Neural cell (in vitro differentiated cells): ENCODE measurements around the gene IGF2R. TPM values are rescaled to one million over a fixed set of nuclear protein-coding genes. Genes with fewer than 3 reads are reported as not detected.

Experiments
- H2AFZ ChIP-seq: fragments of 200-600, 300-800 bp; sonication (generic), shearing (Covaris generic); 2 replicates; pipeline ENCODE4 v1.6.0; 2014; ENCODE audit warnings: low read depth, mild to moderate bottlenecking, antibody characterized with exemption, low read length, moderate library complexity
- H3F3A ChIP-seq: fragments of 200-600 bp; shearing (Covaris generic); 2 replicates; pipeline ENCODE4 v1.6.1; 2016; ENCODE audit warnings: mild to moderate bottlenecking, moderate library complexity, mixed read lengths, antibody characterized with exemption, low read length; ENCODE audit not compliant: insufficient read depth, poor library complexity, severe bottlenecking
- H3K27ac ChIP-seq: fragments of 200-600, 300-800 bp; sonication (generic), shearing (Covaris generic); 2 replicates; pipeline ENCODE4 v1.5.1; 2014; ENCODE audit warnings: mild to moderate bottlenecking, low read length, moderate library complexity
- H3K27me3 ChIP-seq: fragments of 300-800, 200-600 bp; sonication (generic), shearing (Covaris generic); 2 replicates; pipeline ENCODE4 v1.6.0; 2014; ENCODE audit warnings: mild to moderate bottlenecking, low read depth, low read length, moderate library complexity; ENCODE audit not compliant: insufficient read depth
- H3K36me3 ChIP-seq: fragments of 300-800, 200-600 bp; sonication (generic), shearing (Covaris generic); 2 replicates; pipeline ENCODE4 v1.5.1; 2014; ENCODE audit warnings: mild to moderate bottlenecking, antibody characterized with exemption, low read length, moderate library complexity; ENCODE audit not compliant: insufficient read depth
- H3K4me2 ChIP-seq: fragments of 300-800, 200-600 bp; sonication (generic), shearing (Covaris generic); 2 replicates; pipeline ENCODE4 v1.6.0; 2014; ENCODE audit warnings: mild to moderate bottlenecking, low read length
- H3K4me3 ChIP-seq: fragments of 300-800, 200-600 bp; sonication (generic), shearing (Covaris generic); 2 replicates; pipeline ENCODE4 v1.5.1; 2014; ENCODE audit warnings: mild to moderate bottlenecking, low read length, moderate library complexity
- H3K79me2 ChIP-seq: fragments of 200-600 bp; shearing (Covaris generic); replicated peaks from 2 replicates; pipeline ENCODE4 v1.6.0; 2014; ENCODE audit warnings: mild to moderate bottlenecking, low read length, moderate library complexity; ENCODE audit not compliant: insufficient read depth
- H3K9ac ChIP-seq: fragments of 300-800, 200-600 bp; sonication (generic), shearing (Covaris generic); 2 replicates; pipeline ENCODE4 v1.6.1; 2016; ENCODE audit warnings: mild to moderate bottlenecking, low read length, mixed read lengths
- H3K9me2 ChIP-seq: fragments of 200-600 bp; shearing (Covaris generic); 2 replicates; pipeline ENCODE4 v1.6.1; 2016; ENCODE audit warnings: mild to moderate bottlenecking, low read length, mixed read lengths; ENCODE audit not compliant: insufficient read depth
- H3K9me3 ChIP-seq: fragments of 200-600, 300-800 bp; sonication (generic), shearing (Covaris generic); 2 replicates; pipeline ENCODE4 v1.6.1; 2016; ENCODE audit warnings: mild to moderate bottlenecking, mixed run types, low read length, moderate library complexity, mixed read lengths
- H4K20me1 ChIP-seq: fragments of 200-600 bp; shearing (Covaris generic); 2 replicates; pipeline ENCODE4 v1.6.1; 2016; ENCODE audit warnings: mild to moderate bottlenecking, mixed run types; ENCODE audit not compliant: insufficient read depth
- CTCF ChIP-seq: fragments of 450-650 bp; IDR thresholded peaks from 2 replicates; pipeline ENCODE4 v1.5.1; 2014; ENCODE audit warnings: antibody characterized with exemption, mild to moderate bottlenecking, moderate library complexity; ENCODE audit not compliant: poor library complexity, severe bottlenecking
- EP300 ChIP-seq: fragments of 450-650 bp; conservative IDR thresholded peaks from 2 replicates; pipeline ENCODE4 v1.6.1; 2014; ENCODE audit warnings: antibody characterized with exemption, mild to moderate bottlenecking, moderate library complexity; ENCODE audit not compliant: poor library complexity, severe bottlenecking
- EZH2 ChIP-seq: fragments of 200-600, 300-800 bp; shearing (Covaris generic), sonication (generic); IDR thresholded peaks from 2 replicates; pipeline ENCODE4 v1.6.1; 2014; ENCODE audit warnings: antibody characterized with exemption, low read length, borderline replicate concordance, mild to moderate bottlenecking; ENCODE audit not compliant: insufficient read depth, poor library complexity, severe bottlenecking
- MXI1 ChIP-seq: fragments of 450-650 bp; conservative IDR thresholded peaks from 2 replicates; pipeline ENCODE4 v1.6.1; 2014; ENCODE audit warnings: antibody characterized with exemption, mild to moderate bottlenecking; ENCODE audit not compliant: poor library complexity, severe bottlenecking
- POLR2AphosphoS5 ChIP-seq: IDR thresholded peaks from 2 replicates; pipeline ENCODE4 v1.6.1; 2012
- RAD21 ChIP-seq: fragments of 450-650 bp; conservative IDR thresholded peaks from 2 replicates; pipeline ENCODE4 v1.6.1; 2014; ENCODE audit warnings: antibody characterized with exemption, mild to moderate bottlenecking, moderate library complexity
- REST ChIP-seq: IDR thresholded peaks from 2 replicates; pipeline ENCODE4 v1.6.1; 2012; ENCODE audit warnings: borderline replicate concordance
- SMC3 ChIP-seq: fragments of 450-650 bp; conservative IDR thresholded peaks from 2 replicates; pipeline ENCODE4 v1.6.1; 2014; ENCODE audit warnings: antibody characterized with exemption, mild to moderate bottlenecking, moderate library complexity; ENCODE audit not compliant: poor library complexity
- TAF1 ChIP-seq: IDR thresholded peaks from 2 replicates; pipeline ENCODE4 v1.6.1; 2012; ENCODE audit warnings: low read depth
- polyA plus RNA-seq: library from polyadenylated mRNA; depleted of rRNA; stranded (reverse); fragments of >200 nt; gene quantifications from 2 replicates; pipeline ENCODE4 v1.2.3, GENCODE V29; 2014

Gene IGF2R
- polyA plus RNA-seq, 1 donor from 2014 or later: 15.0 TPM

GRCh38 chr6:160024152-160024551 lies 55.3 kb downstream of the IGF2R start:
- H3K9ac ChIP-seq: no peak overlapping the region
- TF ChIP-seq RAD21 (no peak), TAF1 (no peak), CTCF (no peak), REST (no peak), MXI1 (no peak), SMC3 (no peak), POLR2AphosphoS5 (no peak), EZH2 (no peak), EP300 (no peak)

DNA sequence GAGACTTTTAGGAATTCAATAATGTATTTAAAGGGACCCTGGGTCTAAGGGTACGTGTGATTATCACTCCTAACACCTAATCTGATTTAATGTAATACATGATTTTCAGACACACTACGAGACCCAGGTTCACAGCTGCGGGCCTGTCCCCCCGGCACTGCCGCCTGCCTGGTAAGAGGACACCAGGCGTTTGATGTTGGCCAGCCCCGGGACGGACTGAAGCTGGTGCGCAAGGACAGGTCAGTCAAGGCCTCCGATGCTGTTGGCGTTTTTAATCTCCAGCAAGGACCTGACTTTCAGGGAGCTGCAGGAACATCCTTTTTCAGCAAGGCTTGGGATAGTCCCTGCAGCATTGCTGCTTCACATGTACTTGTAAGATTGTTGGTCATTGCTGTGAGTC lies 58.2 kb downstream of the IGF2R start:
- H3K36me3 ChIP-seq: peaks cover 15% of the 10 kb centered on the region
- H3K4me3 ChIP-seq: no peak overlapping the region

More at GRCh38 chr6:160024152-160024551, 55.3 kb downstream of the IGF2R start:
- Histone ChIP-seq H3K4me3 (no peak overlapping the region), H3K27me3 (no peaks in the 10 kb centered on the region), H3K79me2 (no peaks in the 10 kb centered on the region), H4K20me1 (no peaks in the 10 kb centered on the region), H3F3A (no peaks in the 10 kb centered on the region), H3K9me2 (no peaks in the 10 kb centered on the region), H3K27ac (no peak overlapping the region), H3K9me3 (no peaks in the 10 kb centered on the region), H3K36me3 (peaks cover 15% of the 10 kb centered on the region), H2AFZ (no peak overlapping the region), H3K4me2 (no peak overlapping the region)

More for the DNA sequence above, 58.2 kb downstream of the IGF2R start:
- Histone ChIP-seq H3K9me2 (no peaks in the 10 kb centered on the region), H3K9ac (no peak overlapping the region), H3K27me3 (no peaks in the 10 kb centered on the region), H4K20me1 (no peaks in the 10 kb centered on the region), H3K27ac (no peak overlapping the region), H3K9me3 (no peaks in the 10 kb centered on the region), H2AFZ (no peak overlapping the region), H3F3A (no peaks in the 10 kb centered on the region), H3K79me2 (peaks cover 3% of the 10 kb centered on the region), H3K4me2 (no peak overlapping the region)
- TF ChIP-seq EZH2 (no peak), MXI1 (no peak), POLR2AphosphoS5 (no peak), REST (no peak), TAF1 (no peak), RAD21 (no peak), CTCF (no peak), EP300 (no peak)
